Gastroesophageal sphincter (tissue), 3 donors: ENCODE measurements around the gene ANP32A.

Experiments used
- EP300 ChIP-seq: sonication (generic); formaldehyde crosslinking; IDR thresholded peaks from one replicate; pipeline ENCODE4 v1.6.1; 2017; ENCODE audit warnings: antibody characterized with exemption, mild to moderate bottlenecking
- POLR2A ChIP-seq, 2 donors: fragments of 450-650 bp; IDR thresholded peaks; one replicate each; pipeline ENCODE4 v1.6.1; 2017; ENCODE audit warnings: antibody characterized with exemption in 2 of 2, mild to moderate bottlenecking in 2 of 2, moderate library complexity in 1 of 2
- POLR2AphosphoS5 ChIP-seq: sonication (generic); formaldehyde crosslinking; IDR thresholded peaks from one replicate; pipeline ENCODE4 v1.6.1; 2017; ENCODE audit warnings: antibody characterized with exemption
- TF ChIP-seq, protein P1 (sequence below), 4 experiments: fragments of 200-600 bp in 2 of 4; fragments of 450-650 bp in 2 of 4; sonication (generic) in 1 of 4; IDR thresholded peaks; one replicate each; pipeline ENCODE4 v1.5.1; 2017 to 2019; ENCODE audit warnings: antibody characterized with exemption in 4 of 4, mild to moderate bottlenecking in 2 of 4, moderate library complexity in 2 of 4

GRCh38 chr15:68833700-68834331 lies 13.1 kb upstream of the ANP32A start:
- TF ChIP-seq, protein P1, sequence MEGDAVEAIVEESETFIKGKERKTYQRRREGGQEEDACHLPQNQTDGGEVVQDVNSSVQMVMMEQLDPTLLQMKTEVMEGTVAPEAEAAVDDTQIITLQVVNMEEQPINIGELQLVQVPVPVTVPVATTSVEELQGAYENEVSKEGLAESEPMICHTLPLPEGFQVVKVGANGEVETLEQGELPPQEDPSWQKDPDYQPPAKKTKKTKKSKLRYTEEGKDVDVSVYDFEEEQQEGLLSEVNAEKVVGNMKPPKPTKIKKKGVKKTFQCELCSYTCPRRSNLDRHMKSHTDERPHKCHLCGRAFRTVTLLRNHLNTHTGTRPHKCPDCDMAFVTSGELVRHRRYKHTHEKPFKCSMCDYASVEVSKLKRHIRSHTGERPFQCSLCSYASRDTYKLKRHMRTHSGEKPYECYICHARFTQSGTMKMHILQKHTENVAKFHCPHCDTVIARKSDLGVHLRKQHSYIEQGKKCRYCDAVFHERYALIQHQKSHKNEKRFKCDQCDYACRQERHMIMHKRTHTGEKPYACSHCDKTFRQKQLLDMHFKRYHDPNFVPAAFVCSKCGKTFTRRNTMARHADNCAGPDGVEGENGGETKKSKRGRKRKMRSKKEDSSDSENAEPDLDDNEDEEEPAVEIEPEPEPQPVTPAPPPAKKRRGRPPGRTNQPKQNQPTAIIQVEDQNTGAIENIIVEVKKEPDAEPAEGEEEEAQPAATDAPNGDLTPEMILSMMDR (IDR thresholded peaks at IDR 0.05): no peak
- no peak for TF ChIP-seq EP300
- TF ChIP-seq POLR2A (IDR thresholded peaks at IDR 0.05): no peak
- no peak for TF ChIP-seq POLR2AphosphoS5
